Measurements from ENCODE around the gene EIF4E2.

- TF ChIP-seq EP300 (IDR thresholded peaks at IDR 0.05) = no peak
- TF ChIP-seq, protein P1, sequence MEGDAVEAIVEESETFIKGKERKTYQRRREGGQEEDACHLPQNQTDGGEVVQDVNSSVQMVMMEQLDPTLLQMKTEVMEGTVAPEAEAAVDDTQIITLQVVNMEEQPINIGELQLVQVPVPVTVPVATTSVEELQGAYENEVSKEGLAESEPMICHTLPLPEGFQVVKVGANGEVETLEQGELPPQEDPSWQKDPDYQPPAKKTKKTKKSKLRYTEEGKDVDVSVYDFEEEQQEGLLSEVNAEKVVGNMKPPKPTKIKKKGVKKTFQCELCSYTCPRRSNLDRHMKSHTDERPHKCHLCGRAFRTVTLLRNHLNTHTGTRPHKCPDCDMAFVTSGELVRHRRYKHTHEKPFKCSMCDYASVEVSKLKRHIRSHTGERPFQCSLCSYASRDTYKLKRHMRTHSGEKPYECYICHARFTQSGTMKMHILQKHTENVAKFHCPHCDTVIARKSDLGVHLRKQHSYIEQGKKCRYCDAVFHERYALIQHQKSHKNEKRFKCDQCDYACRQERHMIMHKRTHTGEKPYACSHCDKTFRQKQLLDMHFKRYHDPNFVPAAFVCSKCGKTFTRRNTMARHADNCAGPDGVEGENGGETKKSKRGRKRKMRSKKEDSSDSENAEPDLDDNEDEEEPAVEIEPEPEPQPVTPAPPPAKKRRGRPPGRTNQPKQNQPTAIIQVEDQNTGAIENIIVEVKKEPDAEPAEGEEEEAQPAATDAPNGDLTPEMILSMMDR (IDR thresholded peaks at IDR 0.05) = no peak
- no peak for TF ChIP-seq POLR2A (IDR thresholded peaks at IDR 0.05)
Measured at GRCh38 chr2:232575404-232575746, 24.9 kb downstream of the EIF4E2 start.

All from ovary (tissue), 3 donors.